Measurements from ENCODE around the gene LDLR.
"Not testable (repeated sequence)": the region's sequence is repeated elsewhere in the genome, so short reads cannot be mapped to it uniquely, and the experiment has no call there.

Gene LDLR

GRCh38 chr19:11111771-11112144, 22.5 kb downstream of the LDLR start:
- Mint-ChIP-seq H3K36me3 (ENCODE audit: low read depth) (peaks cover 72% of the 10 kb centered on the region), H3K4me1 (no peaks in the 10 kb centered on the region), H3K9me3 (no peaks in the 10 kb centered on the region), H3K27me3 (ENCODE audit: low read depth, poor library complexity) (peaks cover 7% of the 10 kb centered on the region), H3K27ac (no peak overlapping the region), H3K4me3 (no peak overlapping the region)
- DNase-seq, result no peak
- TF ChIP-seq CTCF (IDR thresholded peaks at IDR 0.05), result no peak

- Mint-ChIP-seq H3K27ac (peak overlapping the region; percentile 97), H3K4me1 (no peaks in the 10 kb centered on the region), H3K4me3 (no peak overlapping the region), H3K27me3 (ENCODE audit: low read depth, poor library complexity) (peaks cover 7% of the 10 kb centered on the region), H3K9me3 (no peaks in the 10 kb centered on the region), H3K36me3 (ENCODE audit: low read depth) (peaks cover 81% of the 10 kb centered on the region)
- no peak for DNase-seq
- no peak for TF ChIP-seq CTCF (IDR thresholded peaks at IDR 0.05)
Measured at GRCh38 chr19:11113140-11113708, 24.0 kb downstream of the LDLR start.

GRCh38 chr19:11115042-11115441, 25.8 kb downstream of the LDLR start:
- no peak overlapping the region for H3K27ac Mint-ChIP-seq
- peaks cover 7% of the 10 kb centered on the region for H3K27me3 Mint-ChIP-seq (ENCODE audit: low read depth, poor library complexity)
- no peaks in the 10 kb centered on the region for H3K4me1 Mint-ChIP-seq
- no peak for DNase-seq
- no peak for TF ChIP-seq CTCF (IDR thresholded peaks at IDR 0.05)
- peaks cover 83% of the 10 kb centered on the region for H3K36me3 Mint-ChIP-seq (ENCODE audit: low read depth)
- no peaks in the 10 kb centered on the region for H3K9me3 Mint-ChIP-seq
- H3K4me3 Mint-ChIP-seq, result no peak overlapping the region

GRCh38 chr19:11115895-11116446, 26.7 kb downstream of the LDLR start:
- Mint-ChIP-seq H3K27ac (peak overlapping the region; percentile 83), H3K27me3 (ENCODE audit: low read depth, poor library complexity) (peaks cover 7% of the 10 kb centered on the region), H3K9me3 (no peaks in the 10 kb centered on the region), H3K4me3 (no peak overlapping the region), H3K4me1 (no peaks in the 10 kb centered on the region), H3K36me3 (ENCODE audit: low read depth) (peaks cover 84% of the 10 kb centered on the region)
- DNase-seq, result no peak
- TF ChIP-seq CTCF (IDR thresholded peaks at IDR 0.05), result no peak

GRCh38 chr19:11116507-11116906, 27.2 kb downstream of the LDLR start:
- H3K36me3 Mint-ChIP-seq (ENCODE audit: low read depth), result peaks cover 84% of the 10 kb centered on the region
- H3K4me1 Mint-ChIP-seq, result no peaks in the 10 kb centered on the region
- no peaks in the 10 kb centered on the region for H3K9me3 Mint-ChIP-seq
- no peak overlapping the region for H3K4me3 Mint-ChIP-seq
- H3K27ac Mint-ChIP-seq, result peak overlapping the region; percentile 83
- no peak for DNase-seq
- TF ChIP-seq CTCF (IDR thresholded peaks at IDR 0.05), result no peak
- peaks cover 7% of the 10 kb centered on the region for H3K27me3 Mint-ChIP-seq (ENCODE audit: low read depth, poor library complexity)

- not testable (repeated sequence) for H3K27me3 Mint-ChIP-seq (ENCODE audit: low read depth, poor library complexity); H3K4me1 Mint-ChIP-seq; DNase-seq; H3K27ac Mint-ChIP-seq; H3K4me3 Mint-ChIP-seq; H3K9me3 Mint-ChIP-seq
- H3K36me3 Mint-ChIP-seq (ENCODE audit: low read depth), result peaks cover 61% of the 10 kb centered on the region
Measured at GRCh38 chr19:11121963-11122362, 32.7 kb downstream of the LDLR start.

Measured in nephron progenitor cell (in vitro differentiated cells).